Activated CD4-positive, alpha-beta memory T cell treated with anti-CD3 and anti-CD28 coated beads for 36 hours (primary cell): Measurements from ENCODE around the gene BNC2. TPM values are rescaled to one million over a fixed set of nuclear protein-coding genes. Genes with fewer than 3 reads are reported as not detected.

Experiments used
- CTCF ChIA-PET: fragments of 350-600 bp; sonication (Branson Sonifier 250); formaldehyde crosslinking; loops from one replicate; lab custom pipeline; 2021; ENCODE audit warnings: antibody characterized with exemption, inconsistent platforms; lab: Charles Lee
- POLR2A ChIA-PET: fragments of 350-600 bp; sonication (Branson Sonifier 250); formaldehyde crosslinking; loops from one replicate; lab custom pipeline; 2021; ENCODE audit warnings: antibody characterized with exemption; lab: Charles Lee
- DNase-seq: peaks from one replicate; pipeline ENCODE4 v3.0.0-alpha.2; 2020
- H3K27ac Mint-ChIP-seq: one replicate; pipeline ENCODE4 v1.8.0; 2021; ENCODE audit warnings: mixed read lengths
- H3K27me3 Mint-ChIP-seq: one replicate; pipeline ENCODE4 v1.8.0; 2021; ENCODE audit warnings: mixed read lengths
- H3K36me3 Mint-ChIP-seq: one replicate; pipeline ENCODE4 v1.8.0; 2021; ENCODE audit warnings: mixed read lengths
- H3K4me1 Mint-ChIP-seq: one replicate; pipeline ENCODE4 v1.8.0; 2021; ENCODE audit warnings: low read depth, mixed read lengths
- H3K4me3 Mint-ChIP-seq: one replicate; pipeline ENCODE4 v1.8.0; 2021; ENCODE audit warnings: mild to moderate bottlenecking, mixed read lengths
- H3K9me3 Mint-ChIP-seq: one replicate; pipeline ENCODE4 v1.8.0; 2021; ENCODE audit warnings: mixed read lengths
- intact Hi-C: fragments of 100-400 bp; cut with micrococcal nuclease; formaldehyde crosslinking; loops from one replicate; pipeline ENCODE4 v1.15.1; 2023
- total RNA-seq, 2 experiments: library from RNA; stranded (reverse); gene quantifications; one replicate each; pipeline ENCODE4 v1.2.3, GENCODE V29; 2021

BNC2 gene
- total RNA-seq, 2 experiments from 2014 or later = not detected

DNA sequence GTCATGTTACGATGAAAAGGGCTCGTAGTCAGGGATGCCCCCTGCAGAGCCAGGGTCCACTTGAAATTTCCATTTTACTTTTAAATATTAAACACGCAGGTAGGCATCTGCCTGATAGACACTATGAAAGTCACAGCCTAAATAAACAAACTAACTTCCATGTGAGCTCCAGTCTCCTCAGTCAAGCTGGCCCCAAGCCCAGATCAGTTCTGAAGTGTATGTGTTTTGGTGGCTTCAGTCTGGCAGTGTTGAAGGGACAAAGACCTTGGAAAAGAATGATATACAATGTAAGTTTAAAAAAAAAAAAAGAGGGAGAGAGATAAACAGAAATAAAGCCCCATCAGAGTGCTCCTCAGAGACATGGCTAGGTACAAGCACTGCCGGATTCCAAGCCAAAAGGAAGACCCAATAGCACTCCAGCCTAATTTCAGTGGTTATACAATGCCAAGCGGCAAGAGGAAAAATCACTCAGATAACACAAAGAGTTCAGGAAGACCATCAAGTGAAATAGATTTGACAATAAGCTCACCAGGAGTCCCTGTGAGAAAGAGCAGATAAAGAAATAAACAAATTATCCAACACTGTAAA is 181.0 kb downstream of the BNC2 start:
- Mint-ChIP-seq H3K4me3 (no peak overlapping the region), H3K27me3 (no peaks in the 10 kb centered on the region), H3K4me1 (no peaks in the 10 kb centered on the region), H3K36me3 (no peaks in the 10 kb centered on the region), H3K27ac (no peak overlapping the region), H3K9me3 (peaks cover 13% of the 10 kb centered on the region)
- POLR2A ChIA-PET = interaction anchor here (0.6 kb wide), 1 partner anchor 53 kb away, joined by 3 read pairs; no protein-coding TSS in a partner anchor
- CTCF ChIA-PET = no interaction called here
- intact Hi-C loops = no loop called here
- DNase-seq = no peak

DNA sequence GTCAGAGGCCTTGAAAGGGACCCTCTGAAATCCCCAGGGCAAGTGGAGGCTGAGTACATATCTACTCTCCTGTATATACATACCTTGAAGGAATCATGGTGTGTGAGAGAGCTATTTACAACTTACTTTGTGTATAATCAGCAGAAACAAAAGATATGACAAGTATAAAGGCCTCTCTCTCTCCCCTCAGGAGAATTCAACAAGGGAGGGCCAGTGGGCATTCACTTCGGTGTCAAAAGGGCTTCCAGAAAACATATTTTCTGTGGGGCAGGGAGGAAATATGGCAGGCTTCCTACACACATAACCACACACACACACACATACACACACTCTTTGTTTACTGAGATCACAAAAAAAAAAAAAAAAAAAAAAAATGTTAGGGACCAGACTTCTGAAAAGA is 181.7 kb downstream of the BNC2 start:
- CTCF ChIA-PET = no interaction called here

GRCh38 chr9:16687678-16688369 is 182.6 kb downstream of the BNC2 start:
- Mint-ChIP-seq H3K27me3 (no peaks in the 10 kb centered on the region), H3K36me3 (no peaks in the 10 kb centered on the region), H3K4me3 (no peak overlapping the region), H3K9me3 (peaks cover 13% of the 10 kb centered on the region), H3K4me1 (no peaks in the 10 kb centered on the region), H3K27ac (no peak overlapping the region)
- POLR2A ChIA-PET = no interaction called here
- DNase-seq = no peak
- CTCF ChIA-PET = no interaction called here
- intact Hi-C loops = no loop called here

More for the DNA sequence above, 181.7 kb downstream of the BNC2 start:
- Mint-ChIP-seq H3K4me3 (no peak overlapping the region), H3K27me3 (no peaks in the 10 kb centered on the region), H3K36me3 (no peaks in the 10 kb centered on the region), H3K4me1 (no peaks in the 10 kb centered on the region), H3K27ac (no peak overlapping the region), H3K9me3 (peaks cover 13% of the 10 kb centered on the region)
- POLR2A ChIA-PET = interaction anchor here (0.6 kb wide), 1 partner anchor 54 kb away, joined by 3 read pairs; no protein-coding TSS in a partner anchor
- intact Hi-C loops = no loop called here
- DNase-seq = no peak

DNA sequence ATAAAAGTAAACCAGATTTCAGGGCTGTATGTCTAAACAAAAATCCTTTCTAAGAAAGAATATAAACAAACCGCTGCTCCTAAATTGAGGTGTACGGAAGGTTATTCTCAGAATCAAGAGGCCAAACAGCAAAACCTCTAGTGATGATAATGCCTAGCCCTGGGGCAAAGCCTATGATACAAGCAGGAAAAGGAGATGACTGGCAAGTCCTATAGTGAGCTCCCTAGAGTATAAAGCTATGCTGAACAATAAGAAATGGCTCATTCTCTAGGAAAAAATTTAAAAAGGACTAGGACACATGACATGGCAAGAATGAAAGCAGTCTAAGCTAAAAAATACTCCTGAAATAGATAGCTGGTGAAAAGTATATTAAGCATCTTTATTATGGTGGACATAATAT is 187.1 kb downstream of the BNC2 start:
- ChIA-PET CTCF (no interaction called here), POLR2A (no interaction called here)
- H3K27me3 Mint-ChIP-seq = no peaks in the 10 kb centered on the region
- no peak overlapping the region for H3K4me3 Mint-ChIP-seq
- DNase-seq = no peak
- peaks cover 15% of the 10 kb centered on the region for H3K9me3 Mint-ChIP-seq
- intact Hi-C loops = no loop called here
- no peaks in the 10 kb centered on the region for H3K36me3 Mint-ChIP-seq
- H3K4me1 Mint-ChIP-seq = no peaks in the 10 kb centered on the region
- no peak overlapping the region for H3K27ac Mint-ChIP-seq

DNA sequence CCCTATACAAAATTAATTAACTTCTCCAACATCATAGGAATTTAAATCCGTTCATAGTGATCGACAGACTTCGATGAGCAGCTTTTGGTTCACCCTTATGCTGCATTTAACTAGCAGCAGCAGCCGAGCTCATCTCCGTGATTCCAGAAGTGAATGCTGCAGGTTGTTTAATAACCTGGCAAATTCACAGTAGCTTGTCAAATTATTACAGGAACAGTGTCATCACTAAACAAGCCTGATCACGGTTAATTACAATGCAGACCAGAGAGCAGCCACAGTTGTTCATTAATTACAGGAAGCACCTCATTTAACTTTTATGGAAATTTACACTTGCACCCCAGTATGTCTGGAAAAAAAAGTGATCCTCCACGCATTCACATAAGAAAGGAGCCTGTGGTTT is 188.2 kb downstream of the BNC2 start:
- Mint-ChIP-seq H3K36me3 (no peaks in the 10 kb centered on the region), H3K4me3 (no peak overlapping the region), H3K9me3 (peaks cover 8% of the 10 kb centered on the region), H3K27ac (no peak overlapping the region), H3K4me1 (no peaks in the 10 kb centered on the region), H3K27me3 (no peaks in the 10 kb centered on the region)
- ChIA-PET CTCF (no interaction called here), POLR2A (no interaction called here)
- DNase-seq = no peak
- intact Hi-C loops = no loop called here

- CTCF ChIA-PET = no interaction called here
- no peak for DNase-seq
- Mint-ChIP-seq H3K36me3 (no peaks in the 10 kb centered on the region), H3K27me3 (no peaks in the 10 kb centered on the region), H3K4me1 (no peaks in the 10 kb centered on the region), H3K27ac (no peak overlapping the region), H3K4me3 (no peak overlapping the region), H3K9me3 (peaks cover 7% of the 10 kb centered on the region)
- POLR2A ChIA-PET = no interaction called here
- intact Hi-C loops = no loop called here
Measured at GRCh38 chr9:16681652-16681987, 188.8 kb downstream of the BNC2 start.

DNA sequence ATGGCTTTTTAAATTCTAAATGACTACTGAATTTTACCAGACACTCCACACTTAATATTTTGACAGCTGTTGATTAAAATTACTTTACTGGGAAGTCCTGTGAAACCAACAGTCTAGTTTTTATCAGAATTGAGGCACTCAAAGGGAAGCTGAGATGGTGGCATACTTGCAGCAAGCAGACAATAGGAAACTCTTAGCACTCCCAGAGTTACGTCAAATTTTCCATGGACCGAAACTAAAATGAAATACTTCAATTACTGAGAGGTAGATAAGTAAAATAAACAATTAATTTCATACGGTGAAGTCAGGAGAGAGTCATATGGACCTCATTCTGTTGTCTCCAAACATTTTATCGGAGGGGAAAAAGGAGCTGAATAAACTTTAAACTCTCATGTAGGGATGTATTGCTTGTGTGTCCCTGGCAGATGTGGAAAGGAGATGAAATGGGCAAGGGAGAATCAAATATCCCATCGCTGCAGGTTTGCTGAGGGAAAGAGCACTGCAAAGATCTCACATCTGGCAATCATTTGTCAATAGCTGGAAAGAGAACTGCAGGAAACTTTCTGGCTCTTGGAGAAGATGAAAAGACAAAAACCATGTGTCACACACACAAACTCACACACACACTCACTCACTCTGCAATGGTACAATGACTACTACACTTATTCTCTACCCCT is 189.4 kb downstream of the BNC2 start:
- DNase-seq = no peak
- ChIA-PET POLR2A (no interaction called here), CTCF (interaction anchor here (0.6 kb wide), 1 partner anchor 226 kb away, joined by 4 read pairs; no protein-coding TSS in a partner anchor)
- Mint-ChIP-seq H3K4me3 (no peak overlapping the region), H3K27ac (no peak overlapping the region), H3K4me1 (no peaks in the 10 kb centered on the region), H3K9me3 (peaks cover 7% of the 10 kb centered on the region), H3K27me3 (no peaks in the 10 kb centered on the region), H3K36me3 (no peaks in the 10 kb centered on the region)
- intact Hi-C loops = no loop called here

DNA sequence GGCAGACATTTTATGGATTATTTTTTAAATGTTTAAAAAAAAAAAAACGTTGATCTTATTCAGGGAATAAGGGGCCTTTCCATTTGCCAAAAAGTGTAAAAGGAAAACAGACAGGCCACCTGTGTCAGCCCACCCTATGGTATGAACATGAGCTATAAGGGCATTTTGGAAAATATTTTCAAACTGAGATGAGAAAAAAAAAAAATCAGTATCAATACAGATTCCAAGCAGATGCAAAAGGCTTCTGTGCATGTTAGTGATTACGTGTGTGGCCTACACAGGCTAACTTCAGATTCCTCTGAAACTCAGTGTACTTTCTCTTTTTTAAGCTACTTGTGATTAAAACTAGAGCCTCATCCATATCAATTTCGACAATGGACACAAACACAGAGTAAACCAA is 189.9 kb downstream of the BNC2 start:
- no peaks in the 10 kb centered on the region for H3K4me1 Mint-ChIP-seq
- POLR2A ChIA-PET = no interaction called here

GRCh38 chr9:16679327-16679821 is 191.1 kb downstream of the BNC2 start:
- intact Hi-C loops = no loop called here
- no peak overlapping the region for H3K27ac Mint-ChIP-seq
- POLR2A ChIA-PET = no interaction called here
- peaks cover 7% of the 10 kb centered on the region for H3K9me3 Mint-ChIP-seq
- DNase-seq = no peak
- no peak overlapping the region for H3K4me3 Mint-ChIP-seq
- no peaks in the 10 kb centered on the region for H3K27me3 Mint-ChIP-seq
- no peaks in the 10 kb centered on the region for H3K36me3 Mint-ChIP-seq
- CTCF ChIA-PET = no interaction called here
- H3K4me1 Mint-ChIP-seq = no peaks in the 10 kb centered on the region

More for the DNA sequence above, 189.9 kb downstream of the BNC2 start:
- no peaks in the 10 kb centered on the region for H3K27me3 Mint-ChIP-seq
- H3K27ac Mint-ChIP-seq = no peak overlapping the region
- peaks cover 7% of the 10 kb centered on the region for H3K9me3 Mint-ChIP-seq
- CTCF ChIA-PET = interaction anchor here (0.6 kb wide), 1 partner anchor 227 kb away, joined by 4 read pairs; no protein-coding TSS in a partner anchor
- no peaks in the 10 kb centered on the region for H3K36me3 Mint-ChIP-seq
- no peak for DNase-seq
- intact Hi-C loops = no loop called here
- no peak overlapping the region for H3K4me3 Mint-ChIP-seq

DNA sequence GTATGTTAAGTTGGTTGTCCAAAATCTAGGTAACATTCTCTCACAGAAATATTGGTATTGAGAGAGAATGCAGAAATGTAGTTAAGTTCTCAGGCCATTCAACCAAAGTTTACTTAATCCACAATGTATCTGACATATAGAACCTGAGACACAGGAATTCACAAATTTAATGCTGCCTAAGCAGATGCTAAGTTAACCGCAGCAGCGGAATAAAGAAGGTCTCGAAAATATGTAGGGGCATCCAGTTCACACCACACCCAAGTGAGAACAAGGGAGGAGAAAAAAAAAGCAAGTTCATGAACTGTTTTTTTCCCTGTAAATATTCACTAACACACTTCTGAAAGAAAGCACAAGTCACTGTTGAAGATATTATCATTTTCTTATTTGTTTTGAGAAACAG is 194.0 kb downstream of the BNC2 start:
- H3K9me3 Mint-ChIP-seq = peaks cover under 1% of the 10 kb centered on the region
- intact Hi-C loops = no loop called here
- ChIA-PET POLR2A (no interaction called here), CTCF (no interaction called here)
- no peak overlapping the region for H3K27ac Mint-ChIP-seq
- no peaks in the 10 kb centered on the region for H3K36me3 Mint-ChIP-seq
- H3K4me3 Mint-ChIP-seq = no peak overlapping the region
- H3K27me3 Mint-ChIP-seq = no peaks in the 10 kb centered on the region
- H3K4me1 Mint-ChIP-seq = no peaks in the 10 kb centered on the region
- DNase-seq = no peak

- Mint-ChIP-seq H3K9me3 (peaks cover 4% of the 10 kb centered on the region), H3K4me1 (no peaks in the 10 kb centered on the region), H3K36me3 (no peaks in the 10 kb centered on the region), H3K4me3 (no peak overlapping the region), H3K27ac (no peak overlapping the region), H3K27me3 (no peaks in the 10 kb centered on the region)
- DNase-seq = no peak
- ChIA-PET CTCF (no interaction called here), POLR2A (no interaction called here)
- intact Hi-C loops = no loop called here
Measured at GRCh38 chr9:16675131-16675530, 195.3 kb downstream of the BNC2 start.

- Mint-ChIP-seq H3K36me3 (no peaks in the 10 kb centered on the region), H3K27ac (no peak overlapping the region), H3K4me1 (no peaks in the 10 kb centered on the region), H3K27me3 (no peaks in the 10 kb centered on the region), H3K9me3 (peaks cover 7% of the 10 kb centered on the region), H3K4me3 (no peak overlapping the region)
- POLR2A ChIA-PET = no interaction called here
- intact Hi-C loops = no loop called here
- DNase-seq = no peak
- CTCF ChIA-PET = no interaction called here
Measured at GRCh38 chr9:16673171-16673570, 197.3 kb downstream of the BNC2 start.
